Measurements from ENCODE around the gene CAPN13.

The CAPN13 gene

DNA sequence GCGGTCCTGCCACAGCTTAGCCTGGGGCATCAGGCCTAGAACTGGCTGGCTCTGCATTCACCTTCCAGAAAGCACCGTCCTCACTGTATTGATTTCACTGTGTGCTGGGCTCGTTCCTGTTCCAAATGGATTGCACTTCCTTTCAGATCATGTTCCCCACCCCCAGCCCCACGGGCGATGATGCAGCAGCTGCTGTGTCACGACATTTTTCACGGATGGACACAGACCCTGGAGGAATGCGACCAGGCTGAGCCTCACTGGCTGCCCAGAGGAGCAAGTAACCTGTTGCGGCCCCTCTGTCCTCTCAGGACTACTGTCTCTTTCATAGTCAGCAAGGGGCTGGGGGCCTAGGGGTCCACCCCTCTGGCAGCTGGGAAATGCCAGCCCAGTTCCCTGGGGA is 50.3 kb downstream of the CAPN13 start:
- H3K79me2 ChIP-seq (ENCODE audit: control insufficient read depth, low read length): no peaks in the 10 kb centered on the region
- H3K4me1 ChIP-seq (ENCODE audit: control insufficient read depth, low read length): no peaks in the 10 kb centered on the region
- H3F3A ChIP-seq (ENCODE audit: control insufficient read depth, insufficient read depth): no peaks in the 10 kb centered on the region
- H3K4me2 ChIP-seq (ENCODE audit: low read length): no peak overlapping the region
- H3K4me3 ChIP-seq (ENCODE audit: low read length): no peak overlapping the region
- no peaks in the 10 kb centered on the region for H3K9me3 ChIP-seq (ENCODE audit: control insufficient read depth, insufficient read depth, low read length)
- H3K36me3 ChIP-seq (ENCODE audit: control insufficient read depth, low read length): no peaks in the 10 kb centered on the region
- TF ChIP-seq EZH2phosphoT487 (IDR thresholded peaks at IDR 0.05; ENCODE audit: borderline replicate concordance, low read length): no peak
- TF ChIP-seq, protein P1, sequence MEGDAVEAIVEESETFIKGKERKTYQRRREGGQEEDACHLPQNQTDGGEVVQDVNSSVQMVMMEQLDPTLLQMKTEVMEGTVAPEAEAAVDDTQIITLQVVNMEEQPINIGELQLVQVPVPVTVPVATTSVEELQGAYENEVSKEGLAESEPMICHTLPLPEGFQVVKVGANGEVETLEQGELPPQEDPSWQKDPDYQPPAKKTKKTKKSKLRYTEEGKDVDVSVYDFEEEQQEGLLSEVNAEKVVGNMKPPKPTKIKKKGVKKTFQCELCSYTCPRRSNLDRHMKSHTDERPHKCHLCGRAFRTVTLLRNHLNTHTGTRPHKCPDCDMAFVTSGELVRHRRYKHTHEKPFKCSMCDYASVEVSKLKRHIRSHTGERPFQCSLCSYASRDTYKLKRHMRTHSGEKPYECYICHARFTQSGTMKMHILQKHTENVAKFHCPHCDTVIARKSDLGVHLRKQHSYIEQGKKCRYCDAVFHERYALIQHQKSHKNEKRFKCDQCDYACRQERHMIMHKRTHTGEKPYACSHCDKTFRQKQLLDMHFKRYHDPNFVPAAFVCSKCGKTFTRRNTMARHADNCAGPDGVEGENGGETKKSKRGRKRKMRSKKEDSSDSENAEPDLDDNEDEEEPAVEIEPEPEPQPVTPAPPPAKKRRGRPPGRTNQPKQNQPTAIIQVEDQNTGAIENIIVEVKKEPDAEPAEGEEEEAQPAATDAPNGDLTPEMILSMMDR (IDR thresholded peaks at IDR 0.05; ENCODE audit: low read depth, low read length, poor library complexity, severe bottlenecking): no peak
- H3K9me2 ChIP-seq (replicated peaks; ENCODE audit: control insufficient read depth, low read length): no peaks in the 10 kb centered on the region
- H3K27ac ChIP-seq (ENCODE audit: low read depth, low read length): no peak overlapping the region
- H3K27me3 ChIP-seq (ENCODE audit: control insufficient read depth, low read length): no peaks in the 10 kb centered on the region
- no peaks in the 10 kb centered on the region for H4K20me1 ChIP-seq (ENCODE audit: control insufficient read depth, insufficient read depth, low read depth, low read length)

DNA sequence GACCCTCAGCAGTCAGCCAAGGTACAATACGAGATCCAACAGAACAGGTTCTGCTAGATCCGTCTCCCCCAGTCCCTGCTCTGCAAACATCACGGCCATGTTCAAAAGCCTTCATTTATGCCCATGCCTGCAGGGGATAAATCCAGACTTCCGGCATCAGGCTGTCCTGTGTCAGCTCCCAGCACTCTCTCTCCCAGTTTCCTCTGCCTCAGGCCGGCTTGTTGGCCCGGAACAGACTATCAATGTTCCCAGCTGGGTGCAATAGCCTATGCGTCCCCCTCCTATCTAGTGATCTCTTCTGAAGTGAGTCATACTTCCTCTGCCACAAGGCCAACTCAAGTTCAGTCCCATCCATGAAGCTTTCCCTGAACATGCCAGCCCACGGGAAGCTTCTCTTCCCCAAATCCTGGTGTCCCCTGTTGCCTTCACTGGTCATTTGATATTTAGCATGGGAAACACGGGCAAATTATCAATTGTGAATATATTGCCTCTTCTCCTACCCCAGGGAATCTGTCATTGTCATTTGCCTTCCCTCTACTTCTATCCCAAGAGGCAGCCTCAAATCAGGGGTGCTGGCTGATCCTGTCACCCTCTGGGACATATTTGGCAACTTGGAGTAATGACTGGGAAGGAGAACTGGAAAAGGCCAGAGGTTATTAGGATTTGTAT is 51.1 kb downstream of the CAPN13 start:
- Histone ChIP-seq H3K9me3 (ENCODE audit: control insufficient read depth, insufficient read depth, low read length) (no peaks in the 10 kb centered on the region), H3K27ac (ENCODE audit: low read depth, low read length) (no peak overlapping the region), H4K20me1 (ENCODE audit: control insufficient read depth, insufficient read depth, low read depth, low read length) (no peaks in the 10 kb centered on the region), H3K79me2 (ENCODE audit: control insufficient read depth, low read length) (no peaks in the 10 kb centered on the region), H3K4me2 (ENCODE audit: low read length) (no peak overlapping the region), H3F3A (ENCODE audit: control insufficient read depth, insufficient read depth) (no peaks in the 10 kb centered on the region), H3K9me2 (replicated peaks; ENCODE audit: control insufficient read depth, low read length) (no peaks in the 10 kb centered on the region), H3K27me3 (ENCODE audit: control insufficient read depth, low read length) (no peaks in the 10 kb centered on the region), H3K4me3 (ENCODE audit: low read length) (no peak overlapping the region), H3K36me3 (ENCODE audit: control insufficient read depth, low read length) (no peaks in the 10 kb centered on the region), H3K4me1 (ENCODE audit: control insufficient read depth, low read length) (no peaks in the 10 kb centered on the region)
- TF ChIP-seq EZH2phosphoT487 (IDR thresholded peaks at IDR 0.05; ENCODE audit: borderline replicate concordance, low read length): no peak
- TF ChIP-seq, protein P1 (IDR thresholded peaks at IDR 0.05; ENCODE audit: low read depth, low read length, poor library complexity, severe bottlenecking): no peak

DNA sequence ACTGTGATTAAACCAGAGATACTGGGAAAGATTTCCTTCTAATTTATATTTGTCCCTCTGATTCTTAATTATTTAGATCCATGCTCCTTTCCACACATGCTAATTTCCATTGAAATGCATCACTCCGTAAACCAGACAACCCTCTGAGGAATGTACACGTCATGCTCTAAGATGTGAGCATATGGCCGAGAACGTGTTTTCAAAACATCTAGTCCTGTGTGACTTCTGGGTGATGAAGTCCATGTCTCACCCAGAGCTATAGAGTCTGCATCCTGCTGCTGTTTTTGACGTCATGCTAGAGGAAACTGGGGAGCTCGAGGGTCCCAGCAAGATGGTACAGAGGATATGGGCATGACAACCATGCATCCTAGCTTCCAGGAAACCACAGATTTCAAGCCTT is 53.6 kb downstream of the CAPN13 start:
- no peaks in the 10 kb centered on the region for H3K9me2 ChIP-seq (replicated peaks; ENCODE audit: control insufficient read depth, low read length)

More for the DNA sequence above, 53.6 kb downstream of the CAPN13 start:
- Histone ChIP-seq H3K4me2 (ENCODE audit: low read length) (no peak overlapping the region), H3K9me3 (ENCODE audit: control insufficient read depth, insufficient read depth, low read length) (no peaks in the 10 kb centered on the region), H4K20me1 (ENCODE audit: control insufficient read depth, insufficient read depth, low read depth, low read length) (no peaks in the 10 kb centered on the region), H3K36me3 (ENCODE audit: control insufficient read depth, low read length) (no peaks in the 10 kb centered on the region), H3F3A (ENCODE audit: control insufficient read depth, insufficient read depth) (no peaks in the 10 kb centered on the region), H3K4me1 (ENCODE audit: control insufficient read depth, low read length) (no peaks in the 10 kb centered on the region), H3K27me3 (ENCODE audit: control insufficient read depth, low read length) (no peaks in the 10 kb centered on the region), H3K4me3 (ENCODE audit: low read length) (no peak overlapping the region), H3K27ac (ENCODE audit: low read depth, low read length) (no peak overlapping the region), H3K79me2 (ENCODE audit: control insufficient read depth, low read length) (no peaks in the 10 kb centered on the region)
- TF ChIP-seq EZH2phosphoT487 (IDR thresholded peaks at IDR 0.05; ENCODE audit: borderline replicate concordance, low read length): no peak
- TF ChIP-seq, protein P1 (IDR thresholded peaks at IDR 0.05; ENCODE audit: low read depth, low read length, poor library complexity, severe bottlenecking): no peak
